IPS-18c (cell line): Measurements from ENCODE around the gene PIK3C2B.

ENCODE experiments used
- H3K4me3 ChIP-seq: 2 replicates; pipeline ENCODE4 v1.7.0; 2013; ENCODE audit warnings: low read depth, mild to moderate bottlenecking, low read length, moderate library complexity; ENCODE audit not compliant: insufficient read depth
- H3K9me3 ChIP-seq: one replicate; pipeline ENCODE4 v1.6.1; 2013; ENCODE audit warnings: mild to moderate bottlenecking, low read length, moderate library complexity; ENCODE audit not compliant: control insufficient read depth, insufficient read depth

The PIK3C2B gene

GRCh38 chr1:204511366-204511765, 16.8 kb upstream of the PIK3C2B start:
- H3K9me3 ChIP-seq, result peaks cover 2% of the 10 kb centered on the region
- H3K4me3 ChIP-seq, result no peak overlapping the region

- Histone ChIP-seq H3K4me3 (no peak overlapping the region), H3K9me3 (peaks cover 2% of the 10 kb centered on the region)
Measured at GRCh38 chr1:204509186-204509635, 14.6 kb upstream of the PIK3C2B start.

- no peaks in the 10 kb centered on the region for H3K9me3 ChIP-seq
- peak overlapping the region; percentile 60 for H3K4me3 ChIP-seq
Measured at GRCh38 chr1:204507317-204508105, 12.9 kb upstream of the PIK3C2B start.

GRCh38 chr1:204506969-204507316, 12.3 kb upstream of the PIK3C2B start:
- Histone ChIP-seq H3K9me3 (no peaks in the 10 kb centered on the region), H3K4me3 (peak overlapping the region; percentile 60)

GRCh38 chr1:204506201-204506968, 11.8 kb upstream of the PIK3C2B start:
- Histone ChIP-seq H3K9me3 (no peaks in the 10 kb centered on the region), H3K4me3 (peak overlapping the region; percentile 47; the same call in 1 of the 2 replicates)

- H3K9me3 ChIP-seq, result no peaks in the 10 kb centered on the region
- H3K4me3 ChIP-seq, result peak overlapping the region; percentile 47; the same call in 1 of the 2 replicates
Measured at GRCh38 chr1:204505674-204506200, 11.1 kb upstream of the PIK3C2B start.

- Histone ChIP-seq H3K4me3 (no peak overlapping the region), H3K9me3 (no peaks in the 10 kb centered on the region)
Measured at GRCh38 chr1:204503913-204504519, 9.4 kb upstream of the PIK3C2B start.

- Histone ChIP-seq H3K4me3 (no peak overlapping the region), H3K9me3 (no peaks in the 10 kb centered on the region)
Measured at GRCh38 chr1:204503122-204503912, 8.7 kb upstream of the PIK3C2B start.

- no peak overlapping the region for H3K4me3 ChIP-seq
Measured at GRCh38 chr1:204502241-204502640, 7.6 kb upstream of the PIK3C2B start.

GRCh38 chr1:204499511-204500468, 5.2 kb upstream of the PIK3C2B start:
- Histone ChIP-seq H3K9me3 (no peaks in the 10 kb centered on the region), H3K4me3 (no peak overlapping the region)

More at GRCh38 chr1:204502241-204502640, 7.6 kb upstream of the PIK3C2B start:
- H3K9me3 ChIP-seq, result no peaks in the 10 kb centered on the region

- Histone ChIP-seq H3K4me3 (no peak overlapping the region), H3K9me3 (no peaks in the 10 kb centered on the region)
Measured at GRCh38 chr1:204498981-204499380, 4.4 kb upstream of the PIK3C2B start.

GRCh38 chr1:204495777-204496176, 1.2 kb upstream of the PIK3C2B start:
- Histone ChIP-seq H3K4me3 (no peak overlapping the region), H3K9me3 (no peaks in the 10 kb centered on the region)

- no peaks in the 10 kb centered on the region for H3K9me3 ChIP-seq
- H3K4me3 ChIP-seq, result peak overlapping the region; percentile 96
Measured at GRCh38 chr1:204495078-204495753, 611 bp upstream of the PIK3C2B start.

GRCh38 chr1:204493984-204494280, 673 bp downstream of the PIK3C2B start:
- Histone ChIP-seq H3K4me3 (peak overlapping the region; percentile 96), H3K9me3 (no peaks in the 10 kb centered on the region)

- peak overlapping the region; percentile 96 for H3K4me3 ChIP-seq
- H3K9me3 ChIP-seq, result no peaks in the 10 kb centered on the region
Measured at GRCh38 chr1:204493145-204493983, 1.2 kb downstream of the PIK3C2B start.
